Vagina (tissue), 2 donors: ENCODE results near the gene THY1.

Experiments used
- POLR2A ChIP-seq, 2 donors: fragments of 450-650 bp; IDR thresholded peaks; one replicate each; pipeline ENCODE4 v1.6.1; 2017; ENCODE audit warnings: antibody characterized with exemption in 2 of 2, mild to moderate bottlenecking in 2 of 2, moderate library complexity in 2 of 2
- POLR2AphosphoS5 ChIP-seq, 2 donors: sonication (generic); formaldehyde crosslinking; IDR thresholded peaks; one replicate each; pipeline ENCODE4 v1.9.0; 2017; ENCODE audit warnings: antibody characterized with exemption in 2 of 2, mild to moderate bottlenecking in 2 of 2, low read depth in 1 of 2; ENCODE audit not compliant: insufficient read depth in 1 of 2
- TF ChIP-seq, protein P1 (sequence below), 3 experiments: fragments of 450-650 bp in 2 of 3; fragments of 200-600 bp in 1 of 3; sonication (generic) in 1 of 3; IDR thresholded peaks; one replicate each; pipeline ENCODE4 v1.5.1; 2017 to 2019; ENCODE audit warnings: antibody characterized with exemption in 3 of 3, mild to moderate bottlenecking in 2 of 3, moderate library complexity in 2 of 3

DNA sequence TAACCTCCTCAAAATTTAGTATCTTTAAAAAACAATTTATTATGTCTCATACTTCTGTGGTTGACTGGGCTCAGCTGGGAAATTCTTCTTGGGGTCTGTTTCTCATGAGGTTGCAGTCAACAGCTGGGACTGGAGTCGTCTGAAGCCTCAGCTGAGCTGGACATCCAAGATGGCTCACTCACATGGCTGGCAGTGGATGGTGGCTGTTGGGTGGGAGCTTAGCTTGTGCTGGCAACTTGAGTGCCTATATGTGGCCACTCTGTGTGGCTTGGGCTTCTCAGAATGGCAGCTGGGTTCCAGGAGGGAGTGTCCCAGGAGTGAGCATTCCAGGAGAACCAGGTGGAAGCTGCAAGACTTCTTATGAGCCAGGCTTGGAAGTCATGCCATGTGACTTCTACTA lies 13.2 kb downstream of the THY1 start:
- TF ChIP-seq, protein P1, sequence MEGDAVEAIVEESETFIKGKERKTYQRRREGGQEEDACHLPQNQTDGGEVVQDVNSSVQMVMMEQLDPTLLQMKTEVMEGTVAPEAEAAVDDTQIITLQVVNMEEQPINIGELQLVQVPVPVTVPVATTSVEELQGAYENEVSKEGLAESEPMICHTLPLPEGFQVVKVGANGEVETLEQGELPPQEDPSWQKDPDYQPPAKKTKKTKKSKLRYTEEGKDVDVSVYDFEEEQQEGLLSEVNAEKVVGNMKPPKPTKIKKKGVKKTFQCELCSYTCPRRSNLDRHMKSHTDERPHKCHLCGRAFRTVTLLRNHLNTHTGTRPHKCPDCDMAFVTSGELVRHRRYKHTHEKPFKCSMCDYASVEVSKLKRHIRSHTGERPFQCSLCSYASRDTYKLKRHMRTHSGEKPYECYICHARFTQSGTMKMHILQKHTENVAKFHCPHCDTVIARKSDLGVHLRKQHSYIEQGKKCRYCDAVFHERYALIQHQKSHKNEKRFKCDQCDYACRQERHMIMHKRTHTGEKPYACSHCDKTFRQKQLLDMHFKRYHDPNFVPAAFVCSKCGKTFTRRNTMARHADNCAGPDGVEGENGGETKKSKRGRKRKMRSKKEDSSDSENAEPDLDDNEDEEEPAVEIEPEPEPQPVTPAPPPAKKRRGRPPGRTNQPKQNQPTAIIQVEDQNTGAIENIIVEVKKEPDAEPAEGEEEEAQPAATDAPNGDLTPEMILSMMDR (IDR thresholded peaks at IDR 0.05) = no peak
- TF ChIP-seq POLR2AphosphoS5 (IDR thresholded peaks at IDR 0.05; ENCODE audit: insufficient read depth in 1 of 2, low read depth in 1 of 2) (no peak), POLR2A (IDR thresholded peaks at IDR 0.05) (no peak)
